ENCODE results near the gene IQCH. TPM values are rescaled to one million over a fixed set of nuclear protein-coding genes. Genes with fewer than 3 reads are reported as not detected.
"Not testable (repeated sequence)": the region's sequence is repeated elsewhere in the genome, so short reads cannot be mapped to it uniquely, and the experiment has no call there.

The IQCH gene
- total and polyA plus RNA-seq, 8 donors: 1.4 to 3.4 (median 2.8) TPM

GRCh38 chr15:67244971-67245478, 9.6 kb upstream of the IQCH start:
- no peak for TF ChIP-seq CTCF (IDR thresholded peaks at IDR 0.05)
- H3K9me3 ChIP-seq: peaks cover 0 to 8% of the 10 kb centered on the region in 2 donors
- no peak for ATAC-seq
- H3K4me1 ChIP-seq: peaks cover 0 to 31% of the 10 kb centered on the region in 2 donors
- H3K27me3 ChIP-seq: no peaks in the 10 kb centered on the region
- no peak overlapping the region for H3K4me3 ChIP-seq
- no peak overlapping the region for H3K27ac ChIP-seq
- H3K36me3 ChIP-seq: peaks cover 0 to 14% of the 10 kb centered on the region in 2 donors
- DNase-seq: no peak
- intact Hi-C loops (cut with DNase I): no loop called here

- H3K4me3 ChIP-seq; H3K9me3 ChIP-seq; ATAC-seq; H3K27ac ChIP-seq; intact Hi-C loops (cut with DNase I); DNase-seq; H3K27me3 ChIP-seq: not testable (repeated sequence)
- H3K36me3 ChIP-seq: peaks cover 0 to 14% of the 10 kb centered on the region in 2 donors
- H3K4me1 ChIP-seq: peaks cover 0 to 16% of the 10 kb centered on the region in 2 donors
These were observed 8.0 kb upstream of the IQCH start for GRCh38 chr15:67246606-67247005.

GRCh38 chr15:67248011-67248505, 6.5 kb upstream of the IQCH start:
- DNase-seq (no peak), ATAC-seq (no peak)
- no peak for TF ChIP-seq CTCF (IDR thresholded peaks at IDR 0.05)
- Histone ChIP-seq H3K27ac (no peak overlapping the region), H3K4me3 (no peak overlapping the region), H3K9me3 (peaks cover 0 to 8% of the 10 kb centered on the region in 2 donors), H3K27me3 (no peaks in the 10 kb centered on the region), H3K4me1 (peaks cover 0 to 17% of the 10 kb centered on the region in 2 donors), H3K36me3 (peaks cover 0 to 14% of the 10 kb centered on the region in 2 donors)
- intact Hi-C loops (cut with DNase I): no loop called here

- intact Hi-C loops (cut with DNase I): no loop called here
- DNase-seq (no peak), ATAC-seq (no peak)
- no peak for TF ChIP-seq CTCF (IDR thresholded peaks at IDR 0.05)
- Histone ChIP-seq H3K9me3 (peaks cover 0 to 8% of the 10 kb centered on the region in 2 donors), H3K27me3 (no peaks in the 10 kb centered on the region), H3K4me3 (no peak overlapping the region), H3K27ac (no peak overlapping the region), H3K4me1 (peaks cover 0 to 22% of the 10 kb centered on the region in 2 donors), H3K36me3 (peaks cover 0 to 14% of the 10 kb centered on the region in 2 donors)
These were observed 4.8 kb upstream of the IQCH start for GRCh38 chr15:67249830-67250229.

- DNase-seq (no peak), ATAC-seq (no peak)
- Histone ChIP-seq H3K27ac (no peak overlapping the region), H3K4me3 (no peak overlapping the region), H3K4me1 (peaks cover 0 to 22% of the 10 kb centered on the region in 2 donors), H3K36me3 (peaks cover 0 to 8% of the 10 kb centered on the region in 2 donors), H3K27me3 (no peaks in the 10 kb centered on the region), H3K9me3 (peaks cover 0 to 8% of the 10 kb centered on the region in 2 donors)
- TF ChIP-seq CTCF (IDR thresholded peaks at IDR 0.05): no peak
- intact Hi-C loops (cut with DNase I): no loop called here
These were observed 3.3 kb upstream of the IQCH start for GRCh38 chr15:67251318-67251717.

- Histone ChIP-seq H3K9me3 (no peaks in the 10 kb centered on the region), H3K27ac (no peak overlapping the region), H3K36me3 (no peaks in the 10 kb centered on the region), H3K4me1 (peaks cover 0 to 22% of the 10 kb centered on the region in 2 donors), H3K4me3 (peak overlapping the region in 1 of 2 donors; percentile 86), H3K27me3 (no peaks in the 10 kb centered on the region)
- intact Hi-C loops (cut with DNase I): no loop called here
- TF ChIP-seq CTCF (IDR thresholded peaks at IDR 0.05): no peak
- no peak for ATAC-seq
- DNase-seq: no peak
These were observed 1.5 kb upstream of the IQCH start for GRCh38 chr15:67253101-67253500.

Measured in left lung (tissue), 10 donors.